ENCODE measurements around the gene JAG2. TPM values are rescaled to one million over a fixed set of nuclear protein-coding genes. Genes with fewer than 3 reads are reported as not detected.

JAG2 gene
- total RNA-seq, 1 donor from 2014 or later, result 18.9 TPM

Other genes starting within 250 kb of the JAG2 start
- gene PLD4, start 243.9 kb downstream of the JAG2 start, total RNA-seq, result 0.80 TPM
- gene AHNAK2, start 190.4 kb downstream of the JAG2 start, total RNA-seq, result 184 TPM
- gene CLBA1, start 183.0 kb downstream of the JAG2 start, total RNA-seq, result 8.2 TPM
- gene CDCA4, start 147.7 kb downstream of the JAG2 start, total RNA-seq, result 21.8 TPM
- gene GPR132, start 103.3 kb downstream of the JAG2 start, total RNA-seq, result 0.36 TPM
- gene NUDT14, start 12.5 kb upstream of the JAG2 start, total RNA-seq, result 14.7 TPM
- 34.4 TPM for gene BTBD6, start 79.8 kb upstream of the JAG2 start, total RNA-seq
- gene BRF1, start 132.2 kb upstream of the JAG2 start, total RNA-seq, result 11.7 TPM
- gene PACS2, start 146.0 kb upstream of the JAG2 start, total RNA-seq, result 24.9 TPM
- gene TEX22, start 229.8 kb upstream of the JAG2 start, total RNA-seq, result 2.0 TPM